Myometrial cell (primary cell): Measurements from ENCODE around the gene PIBF1. TPM values are rescaled to one million over a fixed set of nuclear protein-coding genes. Genes with fewer than 3 reads are reported as not detected.

Experiments used
- total RNA-seq: library from RNA; depleted of rRNA; stranded (reverse); fragments of >200 nt; gene quantifications from 2 replicates; pipeline ENCODE4 v1.2.3, GENCODE V29; 2015

PIBF1 gene, protein sequence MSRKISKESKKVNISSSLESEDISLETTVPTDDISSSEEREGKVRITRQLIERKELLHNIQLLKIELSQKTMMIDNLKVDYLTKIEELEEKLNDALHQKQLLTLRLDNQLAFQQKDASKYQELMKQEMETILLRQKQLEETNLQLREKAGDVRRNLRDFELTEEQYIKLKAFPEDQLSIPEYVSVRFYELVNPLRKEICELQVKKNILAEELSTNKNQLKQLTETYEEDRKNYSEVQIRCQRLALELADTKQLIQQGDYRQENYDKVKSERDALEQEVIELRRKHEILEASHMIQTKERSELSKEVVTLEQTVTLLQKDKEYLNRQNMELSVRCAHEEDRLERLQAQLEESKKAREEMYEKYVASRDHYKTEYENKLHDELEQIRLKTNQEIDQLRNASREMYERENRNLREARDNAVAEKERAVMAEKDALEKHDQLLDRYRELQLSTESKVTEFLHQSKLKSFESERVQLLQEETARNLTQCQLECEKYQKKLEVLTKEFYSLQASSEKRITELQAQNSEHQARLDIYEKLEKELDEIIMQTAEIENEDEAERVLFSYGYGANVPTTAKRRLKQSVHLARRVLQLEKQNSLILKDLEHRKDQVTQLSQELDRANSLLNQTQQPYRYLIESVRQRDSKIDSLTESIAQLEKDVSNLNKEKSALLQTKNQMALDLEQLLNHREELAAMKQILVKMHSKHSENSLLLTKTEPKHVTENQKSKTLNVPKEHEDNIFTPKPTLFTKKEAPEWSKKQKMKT
- 8.9 and 20.2 TPM in 2 replicates for total RNA-seq

DNA sequence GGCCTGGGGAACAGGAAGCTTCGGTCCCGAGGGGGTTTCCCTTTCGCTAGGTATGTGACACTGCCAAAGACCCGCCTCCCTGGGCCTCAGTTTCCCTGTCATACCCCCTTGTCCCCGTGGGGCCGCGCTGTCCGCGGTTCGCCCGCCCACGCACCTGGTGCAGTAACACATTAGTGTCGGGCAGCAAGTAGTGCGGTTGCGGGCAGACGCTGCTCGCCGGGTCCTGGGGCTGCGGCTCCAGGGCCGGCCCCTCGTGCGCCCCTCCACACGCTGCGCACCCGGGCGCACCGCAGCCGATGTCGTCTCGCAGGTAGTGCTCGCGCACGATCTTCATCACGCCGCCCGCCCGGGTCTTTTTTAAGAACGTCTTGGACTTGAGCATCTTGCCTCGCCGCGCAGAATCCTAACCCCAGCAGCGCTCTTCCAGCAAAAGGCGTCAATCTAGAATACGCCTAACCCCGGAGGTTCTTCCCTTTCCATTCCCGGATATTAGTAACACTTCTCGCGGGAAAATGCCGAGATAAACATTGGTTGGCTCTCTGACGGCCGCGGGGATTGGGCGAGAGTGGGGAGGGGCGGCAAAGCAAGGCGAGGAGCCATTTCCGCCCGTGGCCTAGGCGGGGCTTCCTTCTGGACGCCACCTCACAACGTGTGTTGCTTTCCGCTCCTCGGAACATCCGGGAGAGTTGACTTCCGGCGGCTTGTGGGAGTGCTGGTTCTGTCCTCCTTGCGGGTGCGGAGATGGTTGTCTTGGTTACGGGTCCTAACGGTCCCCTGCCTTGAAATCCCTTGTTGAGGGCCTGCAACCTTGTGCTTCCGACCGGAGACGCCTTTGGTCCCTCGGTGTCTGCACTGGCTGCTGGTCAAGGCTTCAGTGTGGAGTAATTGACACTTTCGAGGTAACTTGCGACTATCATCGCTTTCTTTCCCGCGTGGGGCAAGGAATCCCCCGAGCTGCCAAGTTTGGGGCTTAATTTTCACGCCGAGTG is at the start of gene PIBF1, which contains the start of gene DIS3:
Gene PIBF1 (plus strand): TSS at position 683 of the 989 bp plus-strand sequence. CDS start 1,337 bp downstream, outside the sequence.
Gene DIS3 (minus strand): TSS at position 450 of the 989 bp plus-strand sequence. CDS start 68 bp downstream, at position 382.

DNA sequence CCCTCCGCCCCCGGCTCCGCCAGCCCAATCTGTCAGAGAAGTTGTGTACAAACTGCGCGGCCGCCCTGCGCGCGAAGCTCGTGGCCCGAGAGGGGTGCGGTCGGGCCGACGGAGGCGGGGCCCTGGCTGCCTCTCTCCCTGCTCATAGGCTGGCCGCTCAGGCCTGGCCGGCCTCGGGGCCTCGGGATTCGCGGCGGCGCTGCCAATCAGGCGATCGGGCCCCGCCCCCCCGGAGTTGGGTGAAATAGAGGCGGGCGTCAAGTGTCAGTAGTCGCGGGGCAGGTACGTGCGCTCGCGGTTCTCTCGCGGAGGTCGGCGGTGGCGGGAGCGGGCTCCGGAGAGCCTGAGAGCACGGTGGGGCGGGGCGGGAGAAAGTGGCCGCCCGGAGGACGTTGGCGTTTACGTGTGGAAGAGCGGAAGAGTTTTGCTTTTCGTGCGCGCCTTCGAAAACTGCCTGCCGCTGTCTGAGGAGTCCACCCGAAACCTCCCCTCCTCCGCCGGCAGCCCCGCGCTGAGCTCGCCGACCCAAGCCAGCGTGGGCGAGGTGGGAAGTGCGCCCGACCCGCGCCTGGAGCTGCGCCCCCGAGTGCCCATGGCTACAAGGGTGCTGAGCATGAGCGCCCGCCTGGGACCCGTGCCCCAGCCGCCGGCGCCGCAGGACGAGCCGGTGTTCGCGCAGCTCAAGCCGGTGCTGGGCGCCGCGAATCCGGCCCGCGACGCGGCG is 277.0 kb downstream of the PIBF1 start, which contains the start of gene KLF5:
Gene KLF5 (plus strand): TSS at position 270 of the 724 bp plus-strand sequence. CDS start 323 bp downstream, at position 593.

Other genes starting within 250 kb of the PIBF1 start
- gene MZT1, start 54.5 kb upstream of the PIBF1 start, total RNA-seq: 20.5 and 25.9 TPM in 2 replicates
- 11.2 and 15.2 TPM in 2 replicates for gene BORA, start 54.2 kb upstream of the PIBF1 start, total RNA-seq
- gene DIS3, start 233 bp upstream of the PIBF1 start, total RNA-seq: 24.8 and 25.9 TPM in 2 replicates